GM12891 (cell line): ENCODE measurements around the gene RNF169.

Source experiments
- DNase-seq: peaks from one replicate; pipeline ENCODE4 v3.0.0; 2011; ENCODE audit warnings: low spot score; ENCODE audit not compliant: insufficient read length
- FAIRE-seq: peaks from 2 replicates; lab custom pipeline; 2011; peaks lifted over from hg19 to GRCh38; lab: Jason Lieb, UNC
- PAX5 ChIP-seq: IDR thresholded peaks from 2 replicates; pipeline ENCODE4 v1.6.1; 2011; ENCODE audit warnings: low read length, moderate library complexity, mild to moderate bottlenecking; ENCODE audit not compliant: insufficient read depth, severe bottlenecking
- POLR2A ChIP-seq: IDR thresholded peaks from 2 replicates; pipeline ENCODE4 v1.6.1; 2011; ENCODE audit warnings: low read depth, low read length, control low read depth
- POLR2AphosphoS5 ChIP-seq: IDR thresholded peaks from 2 replicates; pipeline ENCODE4 v1.6.1; 2011; ENCODE audit warnings: low read depth, low read length, control low read depth
- POU2F2 ChIP-seq: IDR thresholded peaks from 2 replicates; pipeline ENCODE4 v1.6.1; 2011; ENCODE audit warnings: low read depth, mild to moderate bottlenecking, control low read depth, low read length, moderate library complexity
- SPI1 ChIP-seq: IDR thresholded peaks from 2 replicates; pipeline ENCODE4 v1.6.1; 2011; ENCODE audit warnings: low read depth, low read length, control low read depth
- TAF1 ChIP-seq: IDR thresholded peaks from 2 replicates; pipeline ENCODE4 v1.6.1; 2011; ENCODE audit warnings: low read depth, low read length, control low read depth

RNF169 gene

DNA sequence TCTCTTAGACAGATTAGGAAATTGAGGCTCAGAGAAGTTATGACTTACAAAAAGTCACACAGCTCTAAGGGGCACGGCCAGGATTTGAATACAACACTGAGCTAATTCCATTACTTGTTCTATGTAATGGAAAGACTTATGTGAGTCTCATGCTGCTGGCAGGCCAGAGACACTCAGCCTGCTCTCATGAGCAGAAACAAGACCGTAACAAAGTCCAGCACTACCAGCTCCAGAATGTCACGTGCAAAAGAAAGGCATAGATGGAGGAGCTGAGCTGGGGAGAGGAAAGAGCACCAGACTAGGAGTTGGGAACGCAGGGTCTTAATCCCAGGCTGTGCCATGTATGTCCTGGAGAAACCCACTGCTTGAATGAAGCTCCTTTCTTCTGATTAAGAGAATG lies 19.3 kb upstream of the RNF169 start:
- DNase-seq: no peak

DNA sequence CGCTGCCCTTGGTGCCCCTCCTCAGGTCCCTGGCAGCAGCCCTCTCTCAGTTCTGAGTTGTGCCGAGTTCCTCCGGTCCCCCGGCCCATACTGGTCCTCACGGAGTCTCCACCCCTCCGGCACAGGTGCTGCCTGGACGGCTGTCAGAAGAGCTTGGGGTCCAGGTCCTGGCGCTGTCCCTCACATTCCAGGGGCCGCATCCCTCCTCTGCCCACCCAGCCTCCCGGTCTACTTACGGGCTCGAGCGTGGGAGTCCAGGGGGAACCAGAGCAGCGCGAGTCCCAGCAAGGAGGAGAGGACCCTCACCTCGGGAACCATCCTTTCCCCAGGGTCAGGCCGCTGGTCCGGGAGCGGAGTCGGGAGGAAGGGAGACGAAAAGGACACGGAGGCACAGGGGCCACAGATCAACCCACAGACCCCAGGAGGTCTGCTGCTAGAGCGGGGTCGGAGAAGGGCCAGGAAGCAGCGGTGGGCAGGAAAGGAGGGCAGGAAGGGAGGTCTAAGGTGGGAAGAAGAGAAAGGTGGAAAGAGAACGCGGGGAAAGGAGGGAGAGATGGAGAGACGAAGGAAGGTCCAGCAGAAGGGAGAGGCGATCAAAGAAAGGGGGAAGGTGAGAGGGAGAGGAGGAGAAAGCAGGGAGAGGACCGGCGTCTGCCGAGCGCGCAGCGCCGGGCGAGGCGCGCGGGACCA lies 17.9 kb upstream of the RNF169 start:
- DNase-seq (no peak), FAIRE-seq (no peak)
- no peak for TF ChIP-seq PAX5
- no peak for TF ChIP-seq SPI1
- TF ChIP-seq POLR2A: no peak
- TF ChIP-seq TAF1: no peak
- no peak for TF ChIP-seq POU2F2
- no peak for TF ChIP-seq POLR2AphosphoS5

More for the DNA sequence above, 19.3 kb upstream of the RNF169 start:
- no peak for FAIRE-seq
- TF ChIP-seq SPI1: no peak
- no peak for TF ChIP-seq POU2F2
- no peak for TF ChIP-seq POLR2A
- no peak for TF ChIP-seq POLR2AphosphoS5
- TF ChIP-seq TAF1: no peak
- TF ChIP-seq PAX5: no peak

DNA sequence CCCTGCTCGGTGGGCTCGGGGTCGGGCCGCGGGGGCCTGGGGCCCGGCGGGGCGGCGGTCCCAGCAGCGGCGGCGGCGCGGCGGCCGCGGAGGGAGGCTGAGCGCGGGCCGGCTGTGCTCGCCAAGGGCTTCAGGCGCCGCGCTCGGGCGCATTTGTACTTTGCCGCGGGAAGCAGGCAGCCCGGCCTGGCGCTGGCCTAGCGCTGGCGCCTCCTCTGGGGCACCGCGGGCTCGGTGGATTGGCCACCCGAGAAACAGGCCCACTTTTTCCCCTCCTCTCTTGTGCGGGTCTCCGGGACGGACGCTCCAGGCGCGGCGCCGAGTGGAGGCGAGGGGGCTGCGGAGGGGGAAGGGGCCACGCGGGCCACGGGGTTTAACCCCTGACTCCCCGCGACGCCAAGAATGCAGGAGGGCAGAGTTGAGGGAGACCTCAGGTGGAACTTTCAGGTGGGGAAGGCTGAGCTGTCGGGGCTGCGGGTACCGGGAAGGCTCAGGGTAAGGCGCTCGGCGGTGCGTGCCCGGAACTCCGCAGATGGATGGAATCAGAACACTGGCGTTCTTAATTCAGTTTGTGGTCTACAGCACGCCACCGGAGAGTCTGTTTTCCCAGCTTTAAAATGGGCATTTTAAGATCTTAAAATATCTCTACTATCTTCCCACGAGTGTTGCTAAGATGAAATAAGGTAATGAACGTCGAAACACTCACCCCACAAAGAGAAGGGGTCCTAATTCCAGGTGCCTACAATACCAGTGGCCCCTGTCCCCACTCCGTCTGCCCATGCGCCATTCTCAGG lies 17.2 kb upstream of the RNF169 start, which contains the start of gene CHRDL2:
Gene CHRDL2, minus strand, starts transcription at position 126 of the 794 bp plus-strand sequence. CDS start 538 bp downstream, outside the sequence.
- DNase-seq: no peak
- FAIRE-seq: no peak
- no peak for TF ChIP-seq POLR2A
- TF ChIP-seq PAX5: no peak
- no peak for TF ChIP-seq POLR2AphosphoS5
- TF ChIP-seq SPI1: no peak
- no peak for TF ChIP-seq TAF1
- TF ChIP-seq POU2F2: no peak

DNA sequence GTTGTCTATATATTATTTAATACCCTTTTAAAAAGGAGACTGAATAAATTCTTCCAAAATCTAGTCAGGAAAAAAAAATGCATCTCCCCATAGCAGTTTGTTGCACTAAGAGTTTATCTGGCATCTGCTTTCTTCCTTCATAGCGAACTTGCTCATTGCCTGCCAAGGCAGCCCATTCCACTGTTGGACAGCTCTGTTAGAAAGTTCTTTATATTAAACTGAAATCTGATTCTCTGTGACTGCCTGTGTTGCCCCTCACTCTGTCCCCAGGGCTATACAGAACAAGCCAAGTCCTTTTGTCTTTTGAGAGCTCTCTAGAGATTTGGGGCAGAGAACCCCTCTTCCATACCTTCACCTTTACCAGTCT lies 14.1 kb upstream of the RNF169 start:
- DNase-seq: no peak
- FAIRE-seq: no peak
- TF ChIP-seq POLR2A (no peak), TAF1 (no peak)

DNA sequence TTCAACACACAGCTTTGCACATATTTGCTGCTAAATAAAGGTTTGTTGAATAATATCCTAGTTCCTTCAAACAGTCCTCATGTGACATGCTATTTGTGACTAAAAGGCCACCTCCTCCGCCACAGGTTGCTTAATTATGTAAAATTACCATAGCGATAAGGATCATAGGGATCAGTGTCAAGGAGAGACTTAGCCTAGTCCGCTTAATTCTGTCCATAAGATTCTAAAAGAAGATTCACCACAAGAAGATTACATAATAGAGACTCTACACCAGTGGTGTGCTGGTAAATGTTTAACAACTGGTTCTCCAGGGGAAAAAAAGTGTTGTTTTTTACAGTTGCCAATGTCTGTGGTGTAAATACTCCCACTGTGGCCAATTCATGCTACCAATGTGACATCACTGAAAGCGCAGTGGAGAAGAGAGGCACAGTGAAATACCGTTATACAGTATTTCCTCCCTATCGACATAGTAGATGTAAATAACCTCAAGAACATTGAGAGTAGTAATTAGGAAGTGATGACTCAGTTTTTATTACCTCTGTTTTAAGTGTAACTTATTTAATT lies 13.2 kb upstream of the RNF169 start:
- DNase-seq (no peak), FAIRE-seq (no peak)
- no peak for TF ChIP-seq POLR2A
- no peak for TF ChIP-seq TAF1
- no peak for TF ChIP-seq POLR2AphosphoS5
- TF ChIP-seq POU2F2: no peak

DNA sequence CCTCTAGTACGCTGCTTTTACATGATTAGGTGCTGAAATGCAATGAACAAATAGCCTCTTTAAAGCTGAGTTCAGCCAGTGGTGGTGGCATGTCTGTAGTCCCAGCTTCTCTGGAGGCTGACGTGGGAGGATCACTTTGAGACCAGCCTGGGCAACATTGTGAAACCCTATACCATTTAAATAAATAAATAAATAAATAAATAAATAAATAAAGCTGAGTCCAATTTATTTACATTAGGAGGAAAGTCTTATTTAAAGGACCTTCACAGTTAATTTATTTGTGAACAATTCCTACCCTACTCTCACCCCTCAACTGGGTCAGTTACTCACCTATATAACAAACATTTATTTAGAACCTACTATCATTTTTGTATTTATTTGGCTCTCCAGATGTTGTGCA lies 12.6 kb upstream of the RNF169 start:
- no peak for TF ChIP-seq TAF1
- TF ChIP-seq PAX5: no peak
- TF ChIP-seq SPI1: no peak
- TF ChIP-seq POLR2A: no peak
- no peak for TF ChIP-seq POU2F2
- TF ChIP-seq POLR2AphosphoS5: no peak
- no peak for FAIRE-seq

DNA sequence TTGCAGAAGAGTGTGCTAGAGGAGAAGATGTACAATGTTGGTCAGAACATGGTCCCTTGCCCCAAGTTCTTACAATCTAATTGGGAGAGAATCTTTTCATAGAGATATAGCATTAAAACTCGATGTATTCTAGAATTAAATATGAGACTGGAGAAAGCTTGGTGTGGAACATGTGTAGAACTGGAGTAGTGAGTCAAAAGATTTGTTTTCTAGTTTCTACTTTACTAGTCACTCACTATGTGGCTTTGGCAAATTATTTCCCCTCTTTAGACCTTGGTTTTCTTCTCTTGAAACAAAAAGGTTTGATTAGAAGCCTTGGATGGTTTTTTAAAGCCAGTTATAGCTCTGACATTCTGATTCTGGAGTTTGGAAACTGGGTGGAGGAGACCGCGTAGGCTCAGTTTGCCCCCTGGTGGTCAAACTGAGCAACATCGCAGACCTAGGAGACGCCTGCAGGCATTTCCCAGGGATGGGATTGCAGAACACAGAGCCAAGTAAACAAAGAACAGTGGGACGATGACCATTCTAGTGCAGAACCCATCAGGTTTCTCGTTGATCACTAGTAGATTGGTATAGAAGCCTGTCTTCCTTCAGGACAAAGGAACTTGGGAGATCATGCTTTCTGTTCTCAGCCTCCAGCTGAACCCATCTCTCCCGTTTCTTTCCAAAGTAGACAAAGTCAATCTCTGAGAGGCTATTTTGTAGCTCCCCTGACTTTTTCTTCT lies 8.9 kb upstream of the RNF169 start:
- FAIRE-seq: no peak
- DNase-seq: peak; percentile 46
- TF ChIP-seq PAX5: no peak
- no peak for TF ChIP-seq POLR2AphosphoS5
- TF ChIP-seq POLR2A: no peak
- TF ChIP-seq POU2F2: no peak
- TF ChIP-seq TAF1: no peak
- no peak for TF ChIP-seq SPI1

More for the DNA sequence above, 12.6 kb upstream of the RNF169 start:
- no peak for DNase-seq

DNA sequence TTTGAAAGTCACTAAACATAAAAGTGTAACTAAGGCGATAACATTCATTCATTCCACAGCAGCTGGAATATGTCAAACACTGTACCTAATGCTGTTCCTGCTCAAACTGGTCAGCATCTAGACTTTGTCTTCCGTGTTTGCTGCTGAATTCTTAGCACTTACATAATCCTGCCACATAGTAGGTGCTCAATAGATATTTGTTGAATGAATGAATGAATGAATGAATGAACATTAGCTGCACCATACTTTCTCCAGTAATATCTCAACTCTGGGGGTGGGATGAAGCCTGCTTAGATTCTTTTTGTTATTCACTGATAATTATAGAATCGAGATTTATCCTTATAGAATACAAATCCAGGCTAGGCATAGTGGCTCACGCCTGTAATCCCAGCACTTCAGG lies 6.6 kb upstream of the RNF169 start:
- FAIRE-seq (no peak), DNase-seq (no peak)
- no peak for TF ChIP-seq POLR2AphosphoS5
- no peak for TF ChIP-seq POU2F2
- no peak for TF ChIP-seq PAX5
- no peak for TF ChIP-seq SPI1
- no peak for TF ChIP-seq TAF1
- no peak for TF ChIP-seq POLR2A

DNA sequence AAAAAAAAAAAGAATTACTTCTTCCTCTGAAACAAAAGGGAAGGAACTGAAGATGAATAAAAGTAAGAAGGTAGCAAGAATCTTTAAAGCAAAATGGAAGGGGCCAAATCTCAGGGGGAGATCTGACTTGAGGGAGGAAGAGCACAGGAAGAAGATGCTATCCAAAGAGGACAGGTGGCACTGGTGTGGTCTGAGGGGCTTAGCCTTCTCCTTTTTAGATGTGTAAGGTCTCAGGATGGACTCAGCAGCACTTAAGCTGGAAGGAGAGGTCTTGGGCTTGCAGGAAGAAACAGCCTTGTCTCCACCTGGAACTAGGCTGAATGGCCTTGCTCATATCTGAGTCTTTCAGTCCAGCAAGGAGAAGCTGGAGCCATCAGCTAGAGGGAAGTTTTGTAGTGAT lies 5.0 kb upstream of the RNF169 start:
- TF ChIP-seq SPI1: no peak
- TF ChIP-seq POLR2AphosphoS5: no peak
- TF ChIP-seq POU2F2: no peak
- no peak for TF ChIP-seq PAX5
- TF ChIP-seq POLR2A: no peak
- no peak for TF ChIP-seq TAF1
- DNase-seq: no peak
- no peak for FAIRE-seq

DNA sequence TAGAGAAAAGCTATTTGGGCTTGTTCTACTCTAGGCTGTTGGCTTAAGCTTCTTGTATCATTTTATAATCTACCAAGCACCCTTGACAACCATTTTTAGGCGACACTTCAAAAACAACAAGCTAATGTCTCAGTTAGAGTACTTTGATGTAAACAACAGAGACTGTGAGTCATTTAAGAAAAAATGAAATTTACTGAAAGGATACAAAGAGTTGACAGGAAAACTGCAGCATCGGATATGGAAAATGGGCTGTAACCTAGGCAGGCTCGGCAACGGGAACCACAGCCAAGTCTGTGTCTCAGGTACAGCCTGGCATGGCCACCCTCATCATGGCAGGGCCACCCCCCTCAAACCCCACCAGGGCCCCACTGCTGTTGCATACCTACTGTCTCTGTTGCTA lies 4.4 kb upstream of the RNF169 start:
- no peak for FAIRE-seq
- no peak for DNase-seq
- TF ChIP-seq SPI1: no peak
- TF ChIP-seq PAX5: no peak
- no peak for TF ChIP-seq POLR2A
